WTC11 (cell line): ENCODE data around the gene CXCL6. TPM values are rescaled to one million over a fixed set of nuclear protein-coding genes. Genes with fewer than 3 reads are reported as not detected.

Experiments used
- ATAC-seq: fragments of 200-7000 bp; cut with Tn5 transposase; 2 replicates; pipeline ENCODE4 v1.10.0; 2021; ENCODE audit warnings: mild to moderate bottlenecking, moderate library complexity
- CTCF ChIA-PET: fragments of 300-600 bp; sonication (Branson Sonifier 250); formaldehyde crosslinking; loops from one replicate; lab custom pipeline; 2021; ENCODE audit warnings: antibody characterized with exemption; lab: Charles Lee
- POLR2A ChIA-PET: fragments of 350-600 bp; sonication (Branson Sonifier 250); formaldehyde crosslinking; loops from one replicate; lab custom pipeline; 2021; ENCODE audit warnings: antibody characterized with exemption; lab: Charles Lee
- DNase-seq: peaks from one replicate; pipeline ENCODE4 v3.0.0; 2021; ENCODE audit warnings: low spot score
- H3K27ac Mint-ChIP-seq: 2 replicates; pipeline ENCODE4 v1.8.0; 2021; ENCODE audit warnings: mixed read lengths
- H3K27me3 Mint-ChIP-seq: 2 replicates; pipeline ENCODE4 v1.8.0; 2021; ENCODE audit warnings: low read depth, mild to moderate bottlenecking, moderate library complexity, mixed read lengths
- H3K36me3 Mint-ChIP-seq: 2 replicates; pipeline ENCODE4 v1.8.0; 2021; ENCODE audit warnings: mixed read lengths
- H3K4me1 Mint-ChIP-seq: 2 replicates; pipeline ENCODE4 v1.8.0; 2022; ENCODE audit warnings: mixed read lengths
- H3K4me3 Mint-ChIP-seq: 2 replicates; pipeline ENCODE4 v1.8.0; 2021; ENCODE audit warnings: mild to moderate bottlenecking, moderate library complexity, mixed read lengths
- H3K9me3 Mint-ChIP-seq: 2 replicates; pipeline ENCODE4 v1.8.0; 2021; ENCODE audit warnings: mixed read lengths
- E2F1 ChIP-seq: sonication (generic); formaldehyde crosslinking; IDR thresholded peaks from 2 replicates; pipeline ENCODE4 v1.8.0; 2022; ENCODE audit warnings: mild to moderate bottlenecking, missing genetic modification reagents
- ETV6 ChIP-seq: sonication (generic); formaldehyde crosslinking; IDR thresholded peaks from 2 replicates; pipeline ENCODE4 v1.8.1; 2022; ENCODE audit warnings: mild to moderate bottlenecking, missing genetic modification reagents
- FOXJ3 ChIP-seq: sonication (generic); formaldehyde crosslinking; IDR thresholded peaks from 2 replicates; pipeline ENCODE4 v1.9.0; 2021; ENCODE audit warnings: missing genetic modification reagents, mild to moderate bottlenecking, borderline replicate concordance
- FOXP4 ChIP-seq: sonication (generic); formaldehyde crosslinking; IDR thresholded peaks from 2 replicates; pipeline ENCODE4 v1.8.0; 2022; ENCODE audit warnings: mild to moderate bottlenecking, missing genetic modification reagents
- KAT7 ChIP-seq: sonication (generic); formaldehyde crosslinking; IDR thresholded peaks from 2 replicates; pipeline ENCODE4 v1.8.1; 2023; ENCODE audit warnings: missing genetic modification reagents, mild to moderate bottlenecking, borderline replicate concordance
- NR1H2 ChIP-seq: sonication (generic); formaldehyde crosslinking; IDR thresholded peaks from 2 replicates; pipeline ENCODE4 v1.9.0; 2021; ENCODE audit warnings: mild to moderate bottlenecking, moderate library complexity, missing genetic modification reagents
- SMAD4 ChIP-seq: sonication (generic); formaldehyde crosslinking; IDR thresholded peaks from 2 replicates; pipeline ENCODE4 v1.8.0; 2022; ENCODE audit warnings: mild to moderate bottlenecking, missing genetic modification reagents
- STAT6 ChIP-seq: sonication (generic); formaldehyde crosslinking; conservative IDR thresholded peaks from 2 replicates; pipeline ENCODE4 v1.8.1; 2023; ENCODE audit warnings: mild to moderate bottlenecking, low read depth, missing genetic modification reagents, moderate library complexity
- TCF7 ChIP-seq: sonication (generic); formaldehyde crosslinking; IDR thresholded peaks from 2 replicates; pipeline ENCODE4 v1.8.0; 2022; ENCODE audit warnings: mild to moderate bottlenecking, low read depth, missing genetic modification reagents, moderate library complexity
- USF1 ChIP-seq: sonication (generic); formaldehyde crosslinking; IDR thresholded peaks from 2 replicates; pipeline ENCODE4 v1.8.0; 2022; ENCODE audit warnings: mild to moderate bottlenecking, missing genetic modification reagents
- USF2 ChIP-seq: sonication (generic); formaldehyde crosslinking; IDR thresholded peaks from 2 replicates; pipeline ENCODE4 v1.8.1; 2023; ENCODE audit warnings: mild to moderate bottlenecking, missing genetic modification reagents, moderate library complexity
- ZBTB21 ChIP-seq: sonication (generic); formaldehyde crosslinking; IDR thresholded peaks from 2 replicates; pipeline ENCODE4 v1.8.1; 2023; ENCODE audit warnings: mild to moderate bottlenecking, missing genetic modification reagents, borderline replicate concordance
- ZNF121 ChIP-seq: sonication (generic); formaldehyde crosslinking; IDR thresholded peaks from 2 replicates; pipeline ENCODE4 v1.8.0; 2023; ENCODE audit warnings: missing genetic modification reagents
- ZNF263 ChIP-seq: sonication (generic); formaldehyde crosslinking; IDR thresholded peaks from 2 replicates; pipeline ENCODE4 v1.8.1; 2022; ENCODE audit warnings: low read depth, mild to moderate bottlenecking, moderate library complexity, missing genetic modification reagents
- ZNF532 ChIP-seq: fragments of 250-450 bp; sonication (Bioruptor Pico); IDR thresholded peaks from 2 replicates; pipeline ENCODE4 v1.9.0; 2021; ENCODE audit warnings: mild to moderate bottlenecking, borderline replicate concordance
- total RNA-seq: library from RNA; stranded (reverse); gene quantifications from 3 replicates; pipeline ENCODE4 v1.2.3, GENCODE V29; 2021
- TF ChIP-seq, protein P1 (sequence below): fragments of 250-450 bp; sonication (Bioruptor Pico); IDR thresholded peaks from 2 replicates; pipeline ENCODE4 v1.9.0; 2021; ENCODE audit warnings: mild to moderate bottlenecking
- TF ChIP-seq, protein P2 (sequence below): sonication (generic); formaldehyde crosslinking; IDR thresholded peaks from 2 replicates; pipeline ENCODE4 v1.8.1; 2022; ENCODE audit warnings: low read depth, missing genetic modification reagents, borderline replicate concordance
- TF ChIP-seq, protein P3 (sequence below): fragments of 250-450 bp; sonication (Bioruptor Pico); IDR thresholded peaks from 2 replicates; pipeline ENCODE4 v1.9.0; 2021; ENCODE audit warnings: mild to moderate bottlenecking

Gene CXCL6
- total RNA-seq, 1 experiment from 2014 or later, result 4.9 TPM

GRCh38 chr4:73821325-73821724 is 15.2 kb upstream of the CXCL6 start (continued):
- TF ChIP-seq, protein P1, sequence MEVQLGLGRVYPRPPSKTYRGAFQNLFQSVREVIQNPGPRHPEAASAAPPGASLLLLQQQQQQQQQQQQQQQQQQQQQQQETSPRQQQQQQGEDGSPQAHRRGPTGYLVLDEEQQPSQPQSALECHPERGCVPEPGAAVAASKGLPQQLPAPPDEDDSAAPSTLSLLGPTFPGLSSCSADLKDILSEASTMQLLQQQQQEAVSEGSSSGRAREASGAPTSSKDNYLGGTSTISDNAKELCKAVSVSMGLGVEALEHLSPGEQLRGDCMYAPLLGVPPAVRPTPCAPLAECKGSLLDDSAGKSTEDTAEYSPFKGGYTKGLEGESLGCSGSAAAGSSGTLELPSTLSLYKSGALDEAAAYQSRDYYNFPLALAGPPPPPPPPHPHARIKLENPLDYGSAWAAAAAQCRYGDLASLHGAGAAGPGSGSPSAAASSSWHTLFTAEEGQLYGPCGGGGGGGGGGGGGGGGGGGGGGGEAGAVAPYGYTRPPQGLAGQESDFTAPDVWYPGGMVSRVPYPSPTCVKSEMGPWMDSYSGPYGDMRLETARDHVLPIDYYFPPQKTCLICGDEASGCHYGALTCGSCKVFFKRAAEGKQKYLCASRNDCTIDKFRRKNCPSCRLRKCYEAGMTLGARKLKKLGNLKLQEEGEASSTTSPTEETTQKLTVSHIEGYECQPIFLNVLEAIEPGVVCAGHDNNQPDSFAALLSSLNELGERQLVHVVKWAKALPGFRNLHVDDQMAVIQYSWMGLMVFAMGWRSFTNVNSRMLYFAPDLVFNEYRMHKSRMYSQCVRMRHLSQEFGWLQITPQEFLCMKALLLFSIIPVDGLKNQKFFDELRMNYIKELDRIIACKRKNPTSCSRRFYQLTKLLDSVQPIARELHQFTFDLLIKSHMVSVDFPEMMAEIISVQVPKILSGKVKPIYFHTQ (CRISPR knock-in tag), result no peak
- TF ChIP-seq FOXJ3 (CRISPR knock-in tag) (no peak), TCF7 (CRISPR knock-in tag) (no peak), NR1H2 (CRISPR knock-in tag) (no peak)
- TF ChIP-seq, protein P2, sequence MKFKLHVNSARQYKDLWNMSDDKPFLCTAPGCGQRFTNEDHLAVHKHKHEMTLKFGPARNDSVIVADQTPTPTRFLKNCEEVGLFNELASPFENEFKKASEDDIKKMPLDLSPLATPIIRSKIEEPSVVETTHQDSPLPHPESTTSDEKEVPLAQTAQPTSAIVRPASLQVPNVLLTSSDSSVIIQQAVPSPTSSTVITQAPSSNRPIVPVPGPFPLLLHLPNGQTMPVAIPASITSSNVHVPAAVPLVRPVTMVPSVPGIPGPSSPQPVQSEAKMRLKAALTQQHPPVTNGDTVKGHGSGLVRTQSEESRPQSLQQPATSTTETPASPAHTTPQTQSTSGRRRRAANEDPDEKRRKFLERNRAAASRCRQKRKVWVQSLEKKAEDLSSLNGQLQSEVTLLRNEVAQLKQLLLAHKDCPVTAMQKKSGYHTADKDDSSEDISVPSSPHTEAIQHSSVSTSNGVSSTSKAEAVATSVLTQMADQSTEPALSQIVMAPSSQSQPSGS (CRISPR knock-in tag), result no peak

DNA sequence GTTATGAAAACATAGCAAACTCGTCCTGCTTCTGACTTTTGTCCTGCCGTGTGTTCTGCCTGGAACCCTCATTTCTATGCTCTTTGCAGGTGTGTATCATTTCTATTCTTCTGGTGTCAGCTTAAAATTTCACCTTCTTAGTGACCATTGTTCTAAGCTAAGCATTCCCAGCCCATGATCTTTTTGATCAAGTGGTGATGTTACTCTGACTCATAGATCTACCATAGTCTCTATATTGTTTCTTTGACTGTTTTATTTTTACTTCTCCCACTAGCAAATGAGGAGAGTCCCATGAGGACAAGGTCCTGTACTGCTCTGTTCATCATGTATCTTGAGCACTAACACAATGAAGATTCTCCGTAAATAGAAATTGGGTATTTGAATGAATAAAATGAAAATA is 14.1 kb upstream of the CXCL6 start:
- Mint-ChIP-seq H3K9me3 (peaks cover 9% of the 10 kb centered on the region), H3K36me3 (peaks cover 5% of the 10 kb centered on the region), H3K4me1 (peaks cover 6% of the 10 kb centered on the region), H3K4me3 (no peak overlapping the region), H3K27ac (no peak overlapping the region), H3K27me3 (peaks cover 3% of the 10 kb centered on the region; the same call in 1 of the 2 replicates)
- POLR2A ChIA-PET, result no interaction called here
- CTCF ChIA-PET, result no interaction called here
- DNase-seq (no peak), ATAC-seq (no peak)
- no peak for TF ChIP-seq FOXP4 (CRISPR knock-in tag)
- no peak for TF ChIP-seq KAT7
- TF ChIP-seq ETV6 (CRISPR knock-in tag), result no peak
- TF ChIP-seq ZNF121 (CRISPR knock-in tag), result no peak
- TF ChIP-seq USF2 (CRISPR knock-in tag), result no peak
- TF ChIP-seq ZBTB21 (CRISPR knock-in tag), result no peak
- TF ChIP-seq ZNF532 (CRISPR knock-in tag), result no peak
- TF ChIP-seq SMAD4 (CRISPR knock-in tag), result no peak
- TF ChIP-seq, protein P3, sequence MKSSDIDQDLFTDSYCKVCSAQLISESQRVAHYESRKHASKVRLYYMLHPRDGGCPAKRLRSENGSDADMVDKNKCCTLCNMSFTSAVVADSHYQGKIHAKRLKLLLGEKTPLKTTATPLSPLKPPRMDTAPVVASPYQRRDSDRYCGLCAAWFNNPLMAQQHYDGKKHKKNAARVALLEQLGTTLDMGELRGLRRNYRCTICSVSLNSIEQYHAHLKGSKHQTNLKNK (CRISPR knock-in tag), result no peak
- no peak for TF ChIP-seq STAT6 (CRISPR knock-in tag)
- no peak for TF ChIP-seq E2F1 (CRISPR knock-in tag)
- TF ChIP-seq FOXJ3 (CRISPR knock-in tag), result no peak
- TF ChIP-seq ZNF263 (CRISPR knock-in tag), result no peak
- TF ChIP-seq USF1, result no peak
